ENCODE data around the gene EFCAB11. TPM values are rescaled to one million over a fixed set of nuclear protein-coding genes. Genes with fewer than 3 reads are reported as not detected.

EFCAB11 gene
- total and polyA plus RNA-seq, 2 donors (not counting 1 experiment from before 2014, with no cell fraction given): 4.2 to 13.8 TPM

DNA sequence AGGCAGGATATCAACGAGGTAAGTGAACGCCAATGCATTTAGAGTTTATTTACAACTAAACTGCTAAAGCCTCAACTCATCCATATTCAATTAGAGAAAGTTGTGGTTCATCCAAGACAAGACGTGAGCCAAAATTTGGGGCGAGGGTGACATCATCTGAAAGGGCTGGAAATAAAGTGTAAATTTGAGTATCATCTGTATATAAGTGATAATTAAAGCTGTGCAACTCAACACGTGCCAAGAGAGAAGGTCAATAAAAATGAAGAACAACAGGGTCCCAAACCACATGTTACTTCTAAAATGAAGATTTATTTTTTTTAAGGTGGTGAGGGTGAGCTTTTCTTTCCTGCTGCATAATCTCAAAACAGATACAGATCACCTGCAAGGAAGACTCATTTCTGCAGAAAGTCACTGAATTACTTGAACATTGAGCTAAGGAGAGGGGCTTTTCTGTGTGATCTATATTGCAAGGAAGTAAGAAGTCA lies 203.6 kb downstream of the EFCAB11 start:
- peaks cover 0 to 11% (median 6%) of the 10 kb centered on the region in 3 donors for H3K9me3 ChIP-seq (ENCODE audit: control extremely low read depth in 1 of 3, control insufficient read depth in 2 of 3, insufficient read depth in 1 of 3, low read length in 2 of 3)
- WGBS (ENCODE audit: insufficient coverage): no CpG with 5 or more reads among the region's 5 CpGs
- no peak for DNase-seq
- no peaks in the 10 kb centered on the region for H3K27me3 Mint-ChIP-seq
- TF ChIP-seq EZH2 (IDR thresholded peaks at IDR 0.05; ENCODE audit: borderline replicate concordance, insufficient read depth, low read depth, low read length, poor library complexity, severe bottlenecking): no peak
- TF ChIP-seq, protein P1, sequence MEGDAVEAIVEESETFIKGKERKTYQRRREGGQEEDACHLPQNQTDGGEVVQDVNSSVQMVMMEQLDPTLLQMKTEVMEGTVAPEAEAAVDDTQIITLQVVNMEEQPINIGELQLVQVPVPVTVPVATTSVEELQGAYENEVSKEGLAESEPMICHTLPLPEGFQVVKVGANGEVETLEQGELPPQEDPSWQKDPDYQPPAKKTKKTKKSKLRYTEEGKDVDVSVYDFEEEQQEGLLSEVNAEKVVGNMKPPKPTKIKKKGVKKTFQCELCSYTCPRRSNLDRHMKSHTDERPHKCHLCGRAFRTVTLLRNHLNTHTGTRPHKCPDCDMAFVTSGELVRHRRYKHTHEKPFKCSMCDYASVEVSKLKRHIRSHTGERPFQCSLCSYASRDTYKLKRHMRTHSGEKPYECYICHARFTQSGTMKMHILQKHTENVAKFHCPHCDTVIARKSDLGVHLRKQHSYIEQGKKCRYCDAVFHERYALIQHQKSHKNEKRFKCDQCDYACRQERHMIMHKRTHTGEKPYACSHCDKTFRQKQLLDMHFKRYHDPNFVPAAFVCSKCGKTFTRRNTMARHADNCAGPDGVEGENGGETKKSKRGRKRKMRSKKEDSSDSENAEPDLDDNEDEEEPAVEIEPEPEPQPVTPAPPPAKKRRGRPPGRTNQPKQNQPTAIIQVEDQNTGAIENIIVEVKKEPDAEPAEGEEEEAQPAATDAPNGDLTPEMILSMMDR (IDR thresholded peaks at IDR 0.05): no peak
- H3K79me2 ChIP-seq (ENCODE audit: control insufficient read depth, insufficient read depth, low read length): no peaks in the 10 kb centered on the region
- ChIA-PET CTCF (interaction anchor here (0.8 kb wide), 1 partner anchor 16 kb away, joined by 3 read pairs; no protein-coding TSS in a partner anchor), POLR2A (no interaction called here)
- no peaks in the 10 kb centered on the region for H3K36me3 ChIP-seq (replicated peaks in 1 of 2; ENCODE audit: control extremely low read depth in 1 of 2, control insufficient read depth in 1 of 2, extremely low read depth in 1 of 2, insufficient read depth in 2 of 2, low read length in 1 of 2)
- no peaks in the 10 kb centered on the region for H3K4me1 ChIP-seq (ENCODE audit: control insufficient read depth in 2 of 2, insufficient read depth in 2 of 2, low read length in 2 of 2)
- no peaks in the 10 kb centered on the region for H4K20me1 ChIP-seq (ENCODE audit: control insufficient read depth, insufficient read depth, low read length, poor library complexity, severe bottlenecking)
- no peak for ATAC-seq (ENCODE audit: low read depth)
- H3K4me2 ChIP-seq (replicated peaks; ENCODE audit: low read depth, low read length, poor library complexity, severe bottlenecking): no peak overlapping the region
- peaks cover 4% of the 10 kb centered on the region for H3K9me3 Mint-ChIP-seq (ENCODE audit: insufficient read depth)
- no peak overlapping the region for H3K4me3 ChIP-seq (ENCODE audit: control extremely low read depth in 1 of 5, extremely low read depth in 1 of 5, insufficient read depth in 1 of 5, low read depth in 2 of 5, low read length in 4 of 5)
- no peak overlapping the region for H3K27ac Mint-ChIP-seq
- H2AFZ ChIP-seq (ENCODE audit: insufficient read depth, low read depth, low read length, poor library complexity, severe bottlenecking): no peak overlapping the region
- H3K4me1 Mint-ChIP-seq: no peaks in the 10 kb centered on the region
- intact Hi-C loops (cut with micrococcal nuclease): no loop called here
- H3K27ac ChIP-seq (ENCODE audit: low read length in 2 of 2): no peak overlapping the region
- no peaks in the 10 kb centered on the region for H3K27me3 ChIP-seq (replicated peaks in 1 of 4; ENCODE audit: control extremely low read depth in 1 of 4, control insufficient read depth in 3 of 4, insufficient read depth in 4 of 4, low read length in 3 of 4)
- H3K4me3 Mint-ChIP-seq: no peak overlapping the region
- no peak overlapping the region for H3K9ac ChIP-seq (ENCODE audit: low read length)

DNA sequence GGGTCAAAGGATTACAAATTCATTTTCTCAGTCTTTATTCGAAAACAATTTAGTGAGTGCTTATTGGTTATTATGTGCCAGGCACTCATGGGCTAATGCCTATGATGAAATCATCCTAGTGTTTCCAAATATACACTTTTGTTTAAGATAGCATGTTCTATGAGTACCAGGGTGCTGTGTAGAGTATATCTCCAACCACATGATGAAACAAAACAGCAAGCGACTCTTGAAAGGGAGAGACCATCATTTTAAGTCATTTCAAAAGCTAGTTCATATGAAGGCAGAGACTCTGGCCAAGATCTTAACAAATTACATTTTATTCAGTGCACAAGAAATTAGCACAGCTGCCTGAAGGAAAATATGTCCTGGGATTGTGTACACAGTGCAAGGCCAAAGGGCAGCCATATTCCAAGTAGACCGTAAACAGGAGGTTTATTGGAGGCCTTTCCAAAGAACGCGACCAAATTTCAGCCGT lies 204.2 kb downstream of the EFCAB11 start:
- Histone ChIP-seq H3K27ac (ENCODE audit: low read length in 2 of 2) (no peak overlapping the region), H3K4me3 (ENCODE audit: control extremely low read depth in 1 of 5, extremely low read depth in 1 of 5, insufficient read depth in 1 of 5, low read depth in 2 of 5, low read length in 4 of 5) (no peak overlapping the region), H3K4me2 (replicated peaks; ENCODE audit: low read depth, low read length, poor library complexity, severe bottlenecking) (no peak overlapping the region), H2AFZ (ENCODE audit: insufficient read depth, low read depth, low read length, poor library complexity, severe bottlenecking) (no peak overlapping the region), H3K36me3 (replicated peaks in 1 of 2; ENCODE audit: control extremely low read depth in 1 of 2, control insufficient read depth in 1 of 2, extremely low read depth in 1 of 2, insufficient read depth in 2 of 2, low read length in 1 of 2) (no peaks in the 10 kb centered on the region), H3K9me3 (ENCODE audit: control extremely low read depth in 1 of 3, control insufficient read depth in 2 of 3, insufficient read depth in 1 of 3, low read length in 2 of 3) (peaks cover 0 to 6% (median 5%) of the 10 kb centered on the region in 3 donors), H3K79me2 (ENCODE audit: control insufficient read depth, insufficient read depth, low read length) (no peaks in the 10 kb centered on the region), H4K20me1 (ENCODE audit: control insufficient read depth, insufficient read depth, low read length, poor library complexity, severe bottlenecking) (no peaks in the 10 kb centered on the region), H3K4me1 (ENCODE audit: control insufficient read depth in 2 of 2, insufficient read depth in 2 of 2, low read length in 2 of 2) (no peaks in the 10 kb centered on the region), H3K27me3 (replicated peaks in 1 of 4; ENCODE audit: control extremely low read depth in 1 of 4, control insufficient read depth in 3 of 4, insufficient read depth in 4 of 4, low read length in 3 of 4) (no peaks in the 10 kb centered on the region), H3K9ac (ENCODE audit: low read length) (no peak overlapping the region)
- ChIA-PET POLR2A (no interaction called here), CTCF (no interaction called here)
- 98% methylated on average over 4 of the region's 6 CpGs for WGBS (ENCODE audit: insufficient coverage)
- DNase-seq (no peak), ATAC-seq (ENCODE audit: low read depth) (no peak)
- Mint-ChIP-seq H3K9me3 (ENCODE audit: insufficient read depth) (peaks cover 8% of the 10 kb centered on the region), H3K4me3 (no peak overlapping the region), H3K27ac (no peak overlapping the region), H3K4me1 (no peaks in the 10 kb centered on the region), H3K27me3 (no peaks in the 10 kb centered on the region)
- TF ChIP-seq, protein P1 (IDR thresholded peaks at IDR 0.05): no peak
- TF ChIP-seq EZH2 (IDR thresholded peaks at IDR 0.05; ENCODE audit: borderline replicate concordance, insufficient read depth, low read depth, low read length, poor library complexity, severe bottlenecking): no peak
- intact Hi-C loops (cut with micrococcal nuclease): no loop called here

Measured in B cell (primary cell).